GM19025 (cell line): ENCODE results near the gene AFAP1L1.

Experiments
- ATAC-seq: cut with Tn5 transposase; IDR thresholded peaks from one replicate; pipeline ENCODE4 v1.9.1; 2021; ENCODE audit warnings: mild to moderate bottlenecking, low read depth, moderate library complexity; ENCODE audit not compliant: unreplicated experiment

The AFAP1L1 gene

GRCh38 chr5:149283626-149284480, 12.2 kb downstream of the AFAP1L1 start:
- ATAC-seq, result no peak

DNA sequence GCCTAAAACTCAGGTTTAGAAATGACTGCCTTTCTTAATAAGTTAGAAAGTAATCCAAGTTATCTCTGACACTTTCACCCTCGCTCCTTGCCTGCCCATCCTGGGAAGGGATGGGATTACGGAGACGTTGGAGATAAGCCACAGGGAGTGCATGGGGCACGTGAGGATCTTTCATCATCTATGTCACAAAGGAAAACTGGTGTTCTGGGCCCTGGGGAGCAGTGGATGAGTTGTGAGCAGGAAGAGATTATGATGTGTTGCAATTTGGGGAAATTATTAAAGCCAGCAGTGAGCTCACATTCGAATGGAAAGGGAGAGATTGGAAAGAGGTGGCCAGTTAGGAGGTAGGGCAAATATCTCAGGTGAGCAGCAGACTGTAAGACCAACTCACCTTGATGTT, 12.8 kb downstream of the AFAP1L1 start:
- no peak for ATAC-seq

DNA sequence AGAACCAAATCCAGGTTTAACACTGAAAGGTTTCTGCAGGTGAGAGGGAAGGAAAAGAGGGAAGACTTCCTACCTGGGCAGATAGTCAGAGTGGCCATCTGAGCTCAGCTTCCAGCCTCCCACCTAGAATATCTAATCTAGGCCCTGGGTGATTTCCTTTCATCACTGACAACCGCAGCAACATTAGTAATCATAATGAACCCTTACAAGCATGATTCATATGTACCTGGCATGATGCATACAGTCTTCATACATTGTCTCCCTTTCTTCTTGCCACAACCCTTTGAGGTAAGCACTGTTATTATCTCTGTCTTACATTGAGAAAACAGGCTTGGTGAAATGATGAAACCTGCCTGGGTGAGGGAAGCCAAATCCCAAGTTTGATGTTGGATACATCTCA, 13.5 kb downstream of the AFAP1L1 start:
- no peak for ATAC-seq

- ATAC-seq, result no peak
Measured at GRCh38 chr5:149288436-149288835, 16.8 kb downstream of the AFAP1L1 start.

DNA sequence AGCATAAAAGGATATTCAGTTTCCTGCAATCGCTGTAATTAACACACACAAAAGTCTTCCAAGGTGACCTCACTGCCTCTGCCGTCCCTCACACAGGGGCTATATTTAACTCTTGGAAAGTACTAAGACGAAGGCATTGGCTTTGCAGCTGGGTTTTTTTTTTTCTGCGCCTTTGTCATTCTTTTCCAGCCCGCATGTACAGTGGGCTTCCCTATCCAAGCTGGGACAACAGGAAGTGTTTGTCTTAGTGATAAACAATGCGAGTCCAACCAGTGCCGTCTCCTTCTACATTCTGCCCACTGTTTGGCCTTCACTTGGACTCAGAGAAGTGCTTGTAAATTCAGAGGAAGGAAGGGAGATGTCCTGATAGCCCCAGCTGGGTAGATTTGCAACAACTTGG, 17.6 kb downstream of the AFAP1L1 start:
- no peak for ATAC-seq

DNA sequence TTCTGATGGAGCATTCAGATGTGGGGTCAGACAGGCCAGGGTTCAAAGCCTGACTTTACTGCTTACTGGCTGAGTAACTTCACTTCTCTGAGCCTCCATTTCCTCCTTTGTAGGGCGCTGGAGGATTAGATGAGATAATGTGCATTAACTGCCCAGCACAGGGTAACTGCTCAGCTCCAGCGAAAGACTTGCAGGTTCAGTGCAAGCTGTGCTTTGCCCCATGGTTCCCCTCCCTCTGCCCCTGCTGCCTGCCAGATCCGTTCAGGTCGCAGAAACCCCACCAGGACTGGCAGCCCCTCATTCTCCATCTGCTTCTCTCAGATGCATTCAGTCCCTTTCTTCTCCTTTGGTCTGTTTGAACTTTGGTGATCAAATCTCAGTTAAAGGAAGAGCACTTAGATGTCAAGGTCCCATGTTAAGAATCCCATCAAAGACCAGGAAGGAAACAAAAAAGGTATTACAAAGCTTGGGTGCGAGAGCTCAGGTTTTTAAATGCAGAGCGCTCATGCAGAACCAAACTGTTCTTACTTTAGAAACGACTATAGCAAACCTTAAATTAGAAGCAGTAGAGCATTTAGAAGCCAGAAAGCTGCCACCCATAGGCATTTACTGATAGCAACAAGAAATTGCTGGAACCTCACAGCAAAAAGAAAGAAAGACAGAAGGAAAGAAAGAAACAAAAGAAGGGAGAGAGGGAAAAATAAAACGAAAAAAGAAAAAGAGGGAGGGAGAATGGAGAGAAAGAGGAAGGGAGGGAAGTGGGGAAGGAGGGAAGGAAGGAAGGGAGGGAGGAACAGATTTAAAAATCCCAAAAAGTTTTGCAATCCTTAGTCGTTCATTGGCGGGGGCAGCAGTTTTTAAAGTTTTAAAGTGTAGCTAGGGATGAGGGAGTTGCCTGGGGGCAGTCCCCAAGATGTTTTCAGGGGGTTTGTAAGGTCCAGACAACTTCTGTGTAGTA, 23.5 kb downstream of the AFAP1L1 start:
- no peak for ATAC-seq

GRCh38 chr5:149297340-149298025, 25.8 kb downstream of the AFAP1L1 start:
- ATAC-seq, result no peak

GRCh38 chr5:149298163-149298562, 26.5 kb downstream of the AFAP1L1 start:
- no peak for ATAC-seq

- no peak for ATAC-seq
Measured at GRCh38 chr5:149298842-149299404, 27.3 kb downstream of the AFAP1L1 start.

- ATAC-seq, result no peak
Measured at GRCh38 chr5:149299451-149300054, 27.9 kb downstream of the AFAP1L1 start.

GRCh38 chr5:149300441-149300840, 28.8 kb downstream of the AFAP1L1 start:
- no peak for ATAC-seq

DNA sequence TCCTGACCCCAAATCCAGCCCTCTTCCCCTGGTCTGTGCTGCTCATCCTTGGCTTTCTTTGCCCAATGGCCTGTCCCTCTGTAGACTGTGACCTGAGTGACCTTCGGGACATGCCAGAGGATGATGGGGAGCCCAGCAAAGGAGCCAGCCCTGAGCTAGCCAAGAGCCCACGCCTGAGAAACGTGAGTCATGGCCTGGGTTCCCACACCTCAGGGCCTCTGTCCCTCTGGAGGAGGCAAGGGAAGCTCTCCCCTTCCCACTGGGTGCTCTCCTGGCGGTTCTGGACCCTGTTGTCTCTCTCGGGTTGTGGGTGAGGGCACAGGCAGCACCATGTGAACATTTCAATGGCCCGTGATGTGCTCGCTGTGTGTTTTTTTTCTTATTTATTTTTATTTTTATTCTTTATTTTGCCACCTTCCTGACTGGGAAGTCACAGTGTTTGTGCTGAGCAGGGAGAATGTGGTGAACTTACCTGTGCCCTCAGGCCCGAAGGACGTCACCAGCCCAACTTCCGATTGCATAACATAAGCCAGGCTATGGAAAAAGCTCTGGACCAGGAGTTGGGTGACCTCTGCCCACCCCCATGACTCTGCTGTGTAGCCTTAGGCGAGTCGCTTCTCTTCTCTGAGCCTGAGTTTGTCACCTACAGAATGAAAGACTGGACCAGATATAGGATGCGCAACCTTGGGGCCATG, 29.5 kb downstream of the AFAP1L1 start:
- no peak for ATAC-seq

DNA sequence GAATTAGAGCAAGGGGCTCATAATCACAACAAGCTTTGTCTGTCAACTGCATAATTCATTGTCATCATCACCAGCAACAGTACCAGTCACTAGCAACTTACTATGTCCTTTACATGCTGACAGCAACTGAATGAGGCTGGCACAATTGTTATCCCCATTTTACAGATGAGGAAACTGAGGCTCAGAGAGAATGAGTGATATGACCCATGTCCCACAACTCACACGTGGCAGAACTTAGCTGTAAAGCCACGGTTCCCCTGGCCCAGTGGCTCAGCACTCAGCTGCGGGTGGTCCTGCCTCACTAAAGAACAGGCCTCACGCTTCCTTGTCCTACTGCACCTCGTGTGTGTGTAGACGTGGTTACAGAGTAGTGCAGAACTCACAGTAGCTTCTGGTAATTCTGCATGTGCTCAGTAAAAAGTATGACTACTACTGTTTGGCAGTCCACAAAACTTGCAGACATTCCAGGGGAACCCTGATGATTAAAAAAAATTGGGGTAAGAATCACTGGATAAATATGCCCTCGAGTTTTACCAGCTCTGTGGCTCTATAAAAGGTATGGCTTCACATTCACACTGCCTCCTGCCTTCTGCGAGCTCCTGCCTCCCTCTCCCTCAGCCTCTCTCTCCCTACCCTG, 30.2 kb downstream of the AFAP1L1 start:
- no peak for ATAC-seq

DNA sequence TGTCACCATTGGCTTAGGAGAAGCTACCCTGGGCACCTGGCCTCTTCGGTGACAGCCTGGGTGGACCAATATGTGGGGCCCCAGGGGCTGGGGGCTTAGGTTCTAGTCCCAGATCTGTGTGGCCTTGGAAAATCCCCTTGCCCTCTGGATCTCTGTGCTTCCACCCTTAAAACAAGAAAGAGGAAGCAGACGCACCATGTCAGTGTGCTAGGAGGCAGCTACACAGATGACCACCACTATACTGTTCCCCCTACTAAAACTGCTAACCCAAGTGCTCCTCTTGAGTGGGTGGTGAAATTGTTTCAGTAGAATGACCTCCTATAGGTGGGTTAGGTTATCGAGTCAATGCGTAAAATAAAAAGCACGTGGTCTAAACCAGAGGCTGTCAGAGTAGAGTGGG, 31.0 kb downstream of the AFAP1L1 start:
- no peak for ATAC-seq

DNA sequence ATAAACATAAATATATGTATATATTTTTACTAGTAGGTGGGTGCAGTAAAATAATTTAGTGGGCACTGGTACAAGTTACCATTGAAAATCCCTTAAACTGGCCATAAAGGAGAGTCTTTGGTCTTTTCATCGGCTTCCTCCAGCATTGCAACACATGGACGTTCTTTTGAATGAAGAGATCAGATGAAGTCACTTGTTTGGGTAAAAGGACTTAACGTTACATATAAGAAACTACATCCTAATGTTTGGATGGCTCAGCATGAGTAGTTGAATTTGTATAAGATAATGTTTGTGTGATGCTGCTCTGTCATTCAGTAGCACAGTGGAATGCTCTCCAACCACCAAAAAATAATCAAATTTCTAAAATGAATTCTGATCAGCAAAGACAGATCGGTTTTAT, 31.6 kb downstream of the AFAP1L1 start:
- no peak for ATAC-seq

DNA sequence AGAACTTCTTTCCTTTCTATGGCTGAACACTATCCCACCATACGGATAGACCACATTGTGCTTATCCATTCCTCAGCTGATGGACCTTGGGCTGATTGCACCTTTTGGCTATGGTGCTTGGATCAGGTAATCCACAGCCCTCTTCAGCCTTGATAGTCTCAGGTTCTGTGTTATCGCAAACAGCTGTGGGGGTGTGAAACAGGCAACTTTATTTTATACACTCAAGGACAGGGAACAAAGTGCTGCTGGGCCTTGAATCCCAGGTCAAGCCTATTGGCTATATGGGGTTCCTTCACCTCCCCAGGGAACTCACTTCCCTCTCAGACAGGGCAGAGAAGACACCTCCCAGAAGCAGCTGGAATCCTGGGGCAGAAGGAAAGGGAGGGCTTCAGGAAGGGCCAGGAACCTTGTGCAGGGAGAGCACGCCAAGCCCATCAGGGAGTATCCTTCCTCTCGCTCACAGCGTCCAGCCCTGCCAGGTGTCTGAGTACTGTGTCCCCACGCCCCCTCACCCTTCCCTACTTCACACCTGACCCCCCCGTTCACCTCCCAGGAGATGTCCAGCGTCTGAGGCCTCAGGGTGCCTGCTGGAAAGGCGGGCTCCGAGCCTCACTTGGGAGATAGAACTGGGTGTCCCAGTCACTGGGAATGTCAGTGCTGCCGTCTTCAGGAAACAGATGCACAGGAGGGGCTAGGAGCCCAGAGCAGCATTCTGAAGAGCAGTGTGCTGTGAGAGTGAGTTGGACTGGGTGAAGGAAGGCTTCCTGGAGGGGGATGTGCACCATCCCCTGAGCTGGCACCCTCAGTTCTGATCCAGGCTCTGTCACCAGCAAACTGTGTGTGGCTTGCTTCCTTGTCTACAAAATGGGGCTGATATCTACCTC, 32.8 kb downstream of the AFAP1L1 start:
- ATAC-seq, result no peak

DNA sequence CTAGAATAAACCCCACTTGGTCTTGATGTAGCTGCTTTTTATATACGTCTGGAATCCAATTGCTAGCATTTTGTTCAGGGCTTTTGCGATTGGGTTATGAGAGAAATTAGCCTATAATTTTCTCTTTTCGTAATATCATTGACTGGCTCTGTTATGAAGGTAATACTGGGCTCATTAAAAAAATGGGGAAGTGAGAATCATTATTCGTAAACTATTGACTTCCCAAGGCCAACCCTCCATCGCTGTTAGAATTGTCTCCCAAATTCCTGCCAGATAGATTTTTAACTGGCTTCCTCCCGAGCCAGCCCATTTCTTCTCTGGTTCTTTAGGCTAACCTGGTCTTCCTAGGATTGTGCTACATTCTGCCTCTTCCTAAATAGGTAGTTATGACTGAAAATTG, 37.7 kb downstream of the AFAP1L1 start:
- no peak for ATAC-seq

- no peak for ATAC-seq
Measured at GRCh38 chr5:149310488-149310887, 38.8 kb downstream of the AFAP1L1 start.
